Neural cell (in vitro differentiated cells): ENCODE measurements around the gene MRPL10.

Source experiments
- EP300 ChIP-seq: fragments of 450-650 bp; conservative IDR thresholded peaks from 2 replicates; pipeline ENCODE4 v1.6.1; 2014; ENCODE audit warnings: antibody characterized with exemption, mild to moderate bottlenecking, moderate library complexity; ENCODE audit not compliant: poor library complexity, severe bottlenecking
- EZH2 ChIP-seq: fragments of 200-600, 300-800 bp; shearing (Covaris generic), sonication (generic); IDR thresholded peaks from 2 replicates; pipeline ENCODE4 v1.6.1; 2014; ENCODE audit warnings: antibody characterized with exemption, low read length, borderline replicate concordance, mild to moderate bottlenecking; ENCODE audit not compliant: insufficient read depth, poor library complexity, severe bottlenecking
- MXI1 ChIP-seq: fragments of 450-650 bp; conservative IDR thresholded peaks from 2 replicates; pipeline ENCODE4 v1.6.1; 2014; ENCODE audit warnings: antibody characterized with exemption, mild to moderate bottlenecking; ENCODE audit not compliant: poor library complexity, severe bottlenecking
- POLR2AphosphoS5 ChIP-seq: IDR thresholded peaks from 2 replicates; pipeline ENCODE4 v1.6.1; 2012
- RAD21 ChIP-seq: fragments of 450-650 bp; conservative IDR thresholded peaks from 2 replicates; pipeline ENCODE4 v1.6.1; 2014; ENCODE audit warnings: antibody characterized with exemption, mild to moderate bottlenecking, moderate library complexity
- TAF1 ChIP-seq: IDR thresholded peaks from 2 replicates; pipeline ENCODE4 v1.6.1; 2012; ENCODE audit warnings: low read depth
- TF ChIP-seq, protein P1 (sequence below): fragments of 450-650 bp; IDR thresholded peaks from 2 replicates; pipeline ENCODE4 v1.5.1; 2014; ENCODE audit warnings: antibody characterized with exemption, mild to moderate bottlenecking, moderate library complexity; ENCODE audit not compliant: poor library complexity, severe bottlenecking
- TF ChIP-seq, protein P2 (sequence below): IDR thresholded peaks from 2 replicates; pipeline ENCODE4 v1.6.1; 2012; ENCODE audit warnings: borderline replicate concordance

DNA sequence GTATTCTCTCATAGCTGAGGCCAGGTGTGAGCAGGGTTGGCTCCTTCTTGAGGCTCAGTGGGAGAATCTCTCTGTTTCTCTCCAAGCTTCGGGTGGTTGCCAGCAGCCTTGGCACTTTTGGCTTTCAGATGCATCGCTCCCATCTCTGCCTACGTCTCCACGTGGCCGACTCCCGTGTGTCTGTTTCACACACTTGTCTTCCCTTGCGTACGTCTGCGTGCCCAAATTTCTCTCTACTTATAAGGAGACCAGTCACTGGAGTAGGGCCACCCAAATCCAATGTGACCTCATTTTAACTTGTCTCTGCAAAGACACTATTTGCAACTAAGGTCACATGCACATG, 24.5 kb downstream of the MRPL10 start:
- TF ChIP-seq, protein P1, sequence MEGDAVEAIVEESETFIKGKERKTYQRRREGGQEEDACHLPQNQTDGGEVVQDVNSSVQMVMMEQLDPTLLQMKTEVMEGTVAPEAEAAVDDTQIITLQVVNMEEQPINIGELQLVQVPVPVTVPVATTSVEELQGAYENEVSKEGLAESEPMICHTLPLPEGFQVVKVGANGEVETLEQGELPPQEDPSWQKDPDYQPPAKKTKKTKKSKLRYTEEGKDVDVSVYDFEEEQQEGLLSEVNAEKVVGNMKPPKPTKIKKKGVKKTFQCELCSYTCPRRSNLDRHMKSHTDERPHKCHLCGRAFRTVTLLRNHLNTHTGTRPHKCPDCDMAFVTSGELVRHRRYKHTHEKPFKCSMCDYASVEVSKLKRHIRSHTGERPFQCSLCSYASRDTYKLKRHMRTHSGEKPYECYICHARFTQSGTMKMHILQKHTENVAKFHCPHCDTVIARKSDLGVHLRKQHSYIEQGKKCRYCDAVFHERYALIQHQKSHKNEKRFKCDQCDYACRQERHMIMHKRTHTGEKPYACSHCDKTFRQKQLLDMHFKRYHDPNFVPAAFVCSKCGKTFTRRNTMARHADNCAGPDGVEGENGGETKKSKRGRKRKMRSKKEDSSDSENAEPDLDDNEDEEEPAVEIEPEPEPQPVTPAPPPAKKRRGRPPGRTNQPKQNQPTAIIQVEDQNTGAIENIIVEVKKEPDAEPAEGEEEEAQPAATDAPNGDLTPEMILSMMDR: no peak
- TF ChIP-seq EP300 (no peak), EZH2 (no peak), POLR2AphosphoS5 (no peak), RAD21 (no peak), MXI1 (no peak), TAF1 (no peak)
- TF ChIP-seq, protein P2, sequence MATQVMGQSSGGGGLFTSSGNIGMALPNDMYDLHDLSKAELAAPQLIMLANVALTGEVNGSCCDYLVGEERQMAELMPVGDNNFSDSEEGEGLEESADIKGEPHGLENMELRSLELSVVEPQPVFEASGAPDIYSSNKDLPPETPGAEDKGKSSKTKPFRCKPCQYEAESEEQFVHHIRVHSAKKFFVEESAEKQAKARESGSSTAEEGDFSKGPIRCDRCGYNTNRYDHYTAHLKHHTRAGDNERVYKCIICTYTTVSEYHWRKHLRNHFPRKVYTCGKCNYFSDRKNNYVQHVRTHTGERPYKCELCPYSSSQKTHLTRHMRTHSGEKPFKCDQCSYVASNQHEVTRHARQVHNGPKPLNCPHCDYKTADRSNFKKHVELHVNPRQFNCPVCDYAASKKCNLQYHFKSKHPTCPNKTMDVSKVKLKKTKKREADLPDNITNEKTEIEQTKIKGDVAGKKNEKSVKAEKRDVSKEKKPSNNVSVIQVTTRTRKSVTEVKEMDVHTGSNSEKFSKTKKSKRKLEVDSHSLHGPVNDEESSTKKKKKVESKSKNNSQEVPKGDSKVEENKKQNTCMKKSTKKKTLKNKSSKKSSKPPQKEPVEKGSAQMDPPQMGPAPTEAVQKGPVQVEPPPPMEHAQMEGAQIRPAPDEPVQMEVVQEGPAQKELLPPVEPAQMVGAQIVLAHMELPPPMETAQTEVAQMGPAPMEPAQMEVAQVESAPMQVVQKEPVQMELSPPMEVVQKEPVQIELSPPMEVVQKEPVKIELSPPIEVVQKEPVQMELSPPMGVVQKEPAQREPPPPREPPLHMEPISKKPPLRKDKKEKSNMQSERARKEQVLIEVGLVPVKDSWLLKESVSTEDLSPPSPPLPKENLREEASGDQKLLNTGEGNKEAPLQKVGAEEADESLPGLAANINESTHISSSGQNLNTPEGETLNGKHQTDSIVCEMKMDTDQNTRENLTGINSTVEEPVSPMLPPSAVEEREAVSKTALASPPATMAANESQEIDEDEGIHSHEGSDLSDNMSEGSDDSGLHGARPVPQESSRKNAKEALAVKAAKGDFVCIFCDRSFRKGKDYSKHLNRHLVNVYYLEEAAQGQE: no peak
